ENCODE data around the gene DHRS7B.

DNA sequence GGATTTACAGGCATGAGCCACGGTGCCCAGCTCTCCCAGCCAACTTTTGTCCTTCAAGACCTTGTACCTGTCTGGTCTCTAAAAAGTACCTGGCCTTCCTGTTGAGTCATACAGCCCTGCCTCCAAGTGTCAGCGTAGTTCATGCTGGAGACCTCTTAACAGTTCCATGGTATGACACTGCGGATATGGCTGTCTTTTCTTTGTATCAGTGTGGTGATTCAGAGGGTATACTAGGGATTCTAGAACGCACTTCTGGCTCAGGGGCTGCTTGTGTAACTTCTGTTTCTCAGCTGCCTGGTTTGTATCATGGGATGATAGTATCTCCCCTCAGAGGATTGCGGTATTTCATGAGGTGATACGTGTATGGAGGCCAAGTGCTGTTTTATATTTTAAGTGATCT lies 89.2 kb downstream of the DHRS7B start:
- TF ChIP-seq, protein P1, sequence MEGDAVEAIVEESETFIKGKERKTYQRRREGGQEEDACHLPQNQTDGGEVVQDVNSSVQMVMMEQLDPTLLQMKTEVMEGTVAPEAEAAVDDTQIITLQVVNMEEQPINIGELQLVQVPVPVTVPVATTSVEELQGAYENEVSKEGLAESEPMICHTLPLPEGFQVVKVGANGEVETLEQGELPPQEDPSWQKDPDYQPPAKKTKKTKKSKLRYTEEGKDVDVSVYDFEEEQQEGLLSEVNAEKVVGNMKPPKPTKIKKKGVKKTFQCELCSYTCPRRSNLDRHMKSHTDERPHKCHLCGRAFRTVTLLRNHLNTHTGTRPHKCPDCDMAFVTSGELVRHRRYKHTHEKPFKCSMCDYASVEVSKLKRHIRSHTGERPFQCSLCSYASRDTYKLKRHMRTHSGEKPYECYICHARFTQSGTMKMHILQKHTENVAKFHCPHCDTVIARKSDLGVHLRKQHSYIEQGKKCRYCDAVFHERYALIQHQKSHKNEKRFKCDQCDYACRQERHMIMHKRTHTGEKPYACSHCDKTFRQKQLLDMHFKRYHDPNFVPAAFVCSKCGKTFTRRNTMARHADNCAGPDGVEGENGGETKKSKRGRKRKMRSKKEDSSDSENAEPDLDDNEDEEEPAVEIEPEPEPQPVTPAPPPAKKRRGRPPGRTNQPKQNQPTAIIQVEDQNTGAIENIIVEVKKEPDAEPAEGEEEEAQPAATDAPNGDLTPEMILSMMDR (optimal IDR thresholded peaks at IDR 0.05 in 1 of 3, IDR thresholded peaks at IDR 0.05 in 1 of 3, conservative IDR thresholded peaks at IDR 0.05 in 1 of 3; ENCODE audit: extremely low read depth in 1 of 3, insufficient read depth in 2 of 3, low read length in 3 of 3) = no peak
- TF ChIP-seq EZH2 (IDR thresholded peaks at IDR 0.05; ENCODE audit: low read length) = no peak
